Activated CD8-positive, alpha-beta T cell treated with anti-CD3 and anti-CD28 coated beads for 36 hours (primary cell): ENCODE results near the gene TRERF1. TPM values are rescaled to one million over a fixed set of nuclear protein-coding genes. Genes with fewer than 3 reads are reported as not detected.

Source experiments
- ATAC-seq: fragments of 200-7000 bp; cut with Tn5 transposase; one replicate; pipeline ENCODE4 v1.10.0; 2021; ENCODE audit warnings: mild to moderate bottlenecking, moderate library complexity
- CTCF ChIA-PET: fragments of 350-600 bp; sonication (Branson Sonifier 250); formaldehyde crosslinking; loops from one replicate; lab custom pipeline; 2021; ENCODE audit warnings: antibody characterized with exemption; lab: Charles Lee
- POLR2A ChIA-PET: fragments of 350-600 bp; sonication (Branson Sonifier 250); formaldehyde crosslinking; loops from one replicate; lab custom pipeline; 2021; ENCODE audit warnings: antibody characterized with exemption; lab: Charles Lee
- DNase-seq: peaks from one replicate; pipeline ENCODE4 v3.0.0-alpha.2; 2020
- H3K27ac Mint-ChIP-seq: one replicate; pipeline ENCODE4 v1.8.0; 2021; ENCODE audit warnings: mild to moderate bottlenecking, mixed read lengths
- H3K27me3 Mint-ChIP-seq: one replicate; pipeline ENCODE4 v1.8.0; 2021; ENCODE audit warnings: mixed read lengths
- H3K36me3 Mint-ChIP-seq: one replicate; pipeline ENCODE4 v1.8.0; 2021; ENCODE audit warnings: low read depth, mixed read lengths
- H3K4me1 Mint-ChIP-seq: one replicate; pipeline ENCODE4 v1.8.0; 2021; ENCODE audit warnings: low read depth, mixed read lengths
- H3K4me3 Mint-ChIP-seq: one replicate; pipeline ENCODE4 v1.8.0; 2021; ENCODE audit warnings: mild to moderate bottlenecking, moderate library complexity, mixed read lengths
- H3K9me3 Mint-ChIP-seq: one replicate; pipeline ENCODE4 v1.8.0; 2021; ENCODE audit warnings: mixed read lengths
- intact Hi-C: fragments of 100-400 bp; cut with micrococcal nuclease; formaldehyde crosslinking; loops from one replicate; pipeline ENCODE4 v1.10.0; 2022
- total RNA-seq, 2 experiments: library from RNA; stranded (reverse); gene quantifications; one replicate each; pipeline ENCODE4 v1.2.3, GENCODE V29; 2021
- TF ChIP-seq, protein P1 (sequence below): fragments of 200-600 bp; IDR thresholded peaks from one replicate; pipeline ENCODE4 v1.8.0; 2022; ENCODE audit warnings: antibody characterized with exemption, mild to moderate bottlenecking

Gene TRERF1
- total RNA-seq, 2 experiments from 2014 or later, result 6.5 to 6.9 TPM

- Mint-ChIP-seq H3K27me3 (no peaks in the 10 kb centered on the region), H3K36me3 (peaks cover 6% of the 10 kb centered on the region), H3K9me3 (peaks cover 2% of the 10 kb centered on the region), H3K4me3 (peak overlapping the region; percentile 16), H3K4me1 (peaks cover 49% of the 10 kb centered on the region), H3K27ac (peak overlapping the region; percentile 69)
- TF ChIP-seq, protein P1, sequence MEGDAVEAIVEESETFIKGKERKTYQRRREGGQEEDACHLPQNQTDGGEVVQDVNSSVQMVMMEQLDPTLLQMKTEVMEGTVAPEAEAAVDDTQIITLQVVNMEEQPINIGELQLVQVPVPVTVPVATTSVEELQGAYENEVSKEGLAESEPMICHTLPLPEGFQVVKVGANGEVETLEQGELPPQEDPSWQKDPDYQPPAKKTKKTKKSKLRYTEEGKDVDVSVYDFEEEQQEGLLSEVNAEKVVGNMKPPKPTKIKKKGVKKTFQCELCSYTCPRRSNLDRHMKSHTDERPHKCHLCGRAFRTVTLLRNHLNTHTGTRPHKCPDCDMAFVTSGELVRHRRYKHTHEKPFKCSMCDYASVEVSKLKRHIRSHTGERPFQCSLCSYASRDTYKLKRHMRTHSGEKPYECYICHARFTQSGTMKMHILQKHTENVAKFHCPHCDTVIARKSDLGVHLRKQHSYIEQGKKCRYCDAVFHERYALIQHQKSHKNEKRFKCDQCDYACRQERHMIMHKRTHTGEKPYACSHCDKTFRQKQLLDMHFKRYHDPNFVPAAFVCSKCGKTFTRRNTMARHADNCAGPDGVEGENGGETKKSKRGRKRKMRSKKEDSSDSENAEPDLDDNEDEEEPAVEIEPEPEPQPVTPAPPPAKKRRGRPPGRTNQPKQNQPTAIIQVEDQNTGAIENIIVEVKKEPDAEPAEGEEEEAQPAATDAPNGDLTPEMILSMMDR, result no peak
- ATAC-seq (peak; percentile 34), DNase-seq (no peak)
- ChIA-PET POLR2A (interaction anchor here (0.6 to 3.7 kb wide), 5 partner anchors 11 to 25 kb away, joined by 3 to 29 read pairs (median 4); partner anchors contain the start of gene TRERF1), CTCF (interaction anchor here (0.9 to 3.4 kb wide), 10 partner anchors 9 to 209 kb away, joined by 3 to 21 read pairs (median 4); no protein-coding TSS in a partner anchor)
- intact Hi-C loops, result no loop called here
These were observed 10.7 kb downstream of the TRERF1 start for GRCh38 chr6:42440778-42441696.

DNA sequence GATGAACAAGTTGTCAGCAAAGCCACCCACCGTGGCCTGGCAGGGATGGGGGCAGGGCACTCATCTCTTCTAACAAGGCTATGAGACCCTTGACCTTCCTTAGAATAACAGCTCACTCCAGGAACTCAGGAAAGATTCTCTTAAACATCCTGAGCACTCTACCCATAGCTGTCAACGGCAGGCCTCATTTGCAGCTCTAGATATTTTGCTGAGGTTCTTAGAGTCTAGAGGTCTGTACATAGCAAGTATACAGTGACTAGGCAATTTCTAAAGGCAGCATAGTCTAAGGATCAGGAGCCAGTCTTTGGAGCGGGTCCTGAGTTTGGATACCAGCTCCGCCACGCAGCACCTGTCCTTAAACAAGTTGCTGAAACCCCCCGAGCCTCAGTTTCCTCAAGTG lies 11.7 kb downstream of the TRERF1 start:
- ATAC-seq (no peak), DNase-seq (no peak)
- H3K27ac Mint-ChIP-seq, result no peak overlapping the region
- TF ChIP-seq, protein P1, result no peak
- H3K36me3 Mint-ChIP-seq, result peaks cover 3% of the 10 kb centered on the region
- POLR2A ChIA-PET, result interaction anchor here (0.6 to 3.7 kb wide), 2 partner anchors 12 to 856 kb away, joined by 3 to 29 read pairs; partner anchors contain the start of gene TRERF1
- no peak overlapping the region for H3K4me3 Mint-ChIP-seq
- CTCF ChIA-PET, result interaction anchor here (0.9 to 3.4 kb wide), 5 partner anchors 8 to 107 kb away, joined by 3 to 21 read pairs (median 4); no protein-coding TSS in a partner anchor
- peaks cover 41% of the 10 kb centered on the region for H3K4me1 Mint-ChIP-seq
- H3K27me3 Mint-ChIP-seq, result no peaks in the 10 kb centered on the region
- H3K9me3 Mint-ChIP-seq, result no peaks in the 10 kb centered on the region
- intact Hi-C loops, result no loop called here

DNA sequence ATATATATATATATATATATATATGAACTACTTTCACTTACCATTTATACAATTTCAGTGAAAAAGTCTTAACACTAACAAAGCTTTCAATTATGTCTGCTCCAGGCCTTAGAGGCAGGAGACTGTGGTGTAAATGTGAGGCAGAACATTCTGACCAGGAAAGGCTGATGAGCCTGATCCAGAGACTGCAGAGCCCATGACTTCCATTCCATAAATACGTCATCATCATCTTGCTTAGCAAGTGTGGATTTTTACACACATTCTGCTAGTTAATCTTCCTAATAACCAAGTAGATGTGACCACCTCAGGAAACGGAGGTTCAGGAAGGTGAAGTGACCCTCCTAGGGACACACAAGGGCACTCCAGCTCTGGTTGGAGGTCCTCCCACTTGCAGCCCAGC lies 14.9 kb downstream of the TRERF1 start:
- ChIA-PET CTCF (interaction anchor here (3.5 kb wide), 1 partner anchor 111 kb away, joined by 14 read pairs; no protein-coding TSS in a partner anchor), POLR2A (interaction anchor here (0.6 to 1.4 kb wide), 7 partner anchors 12 to 46 kb away, joined by 3 to 4 read pairs (median 3); no protein-coding TSS in a partner anchor)
- intact Hi-C loops, result no loop called here
- no peak overlapping the region for H3K27ac Mint-ChIP-seq
- H3K36me3 Mint-ChIP-seq, result peaks cover 28% of the 10 kb centered on the region
- H3K4me1 Mint-ChIP-seq, result peaks cover 28% of the 10 kb centered on the region
- no peaks in the 10 kb centered on the region for H3K27me3 Mint-ChIP-seq
- TF ChIP-seq, protein P1, result no peak
- peaks cover 13% of the 10 kb centered on the region for H3K9me3 Mint-ChIP-seq
- DNase-seq, result no peak
- ATAC-seq, result no peak
- H3K4me3 Mint-ChIP-seq, result no peak overlapping the region

- H3K27me3 Mint-ChIP-seq, result no peaks in the 10 kb centered on the region
- H3K9me3 Mint-ChIP-seq, result peaks cover 13% of the 10 kb centered on the region
- H3K27ac Mint-ChIP-seq, result no peak overlapping the region
- peaks cover 26% of the 10 kb centered on the region for H3K4me1 Mint-ChIP-seq
- TF ChIP-seq, protein P1, result no peak
- H3K36me3 Mint-ChIP-seq, result peaks cover 37% of the 10 kb centered on the region
- ATAC-seq (no peak), DNase-seq (no peak)
- intact Hi-C loops, result no loop called here
- ChIA-PET POLR2A (interaction anchor here (0.6 to 1.3 kb wide), 3 partner anchors 17 to 129 kb away, joined by 3 to 5 read pairs (median 4); no protein-coding TSS in a partner anchor), CTCF (interaction anchor here (3.5 kb wide), 1 partner anchor 113 kb away, joined by 14 read pairs; no protein-coding TSS in a partner anchor)
- H3K4me3 Mint-ChIP-seq, result no peak overlapping the region
These were observed 17.5 kb downstream of the TRERF1 start for GRCh38 chr6:42434237-42434636.
